T-helper 2 cell treated with Interferon-gamma antibody and Interleukin-4, amounts not matched to agents 100 ng/mL and 5 ng/mL, for 36 hours (primary cell): ENCODE data around the gene PON3. TPM values are rescaled to one million over a fixed set of nuclear protein-coding genes. Genes with fewer than 3 reads are reported as not detected.

ENCODE experiments used
- intact Hi-C: fragments of 100-400 bp; cut with micrococcal nuclease; formaldehyde crosslinking; loops from one replicate; pipeline ENCODE4 v1.15.1; 2023
- total RNA-seq: library from RNA; stranded (reverse); gene quantifications from 2 replicates; pipeline ENCODE4 v1.2.3, GENCODE V29; 2022

PON3 gene
- total RNA-seq, 1 donor from 2014 or later, result 0.25 TPM

DNA sequence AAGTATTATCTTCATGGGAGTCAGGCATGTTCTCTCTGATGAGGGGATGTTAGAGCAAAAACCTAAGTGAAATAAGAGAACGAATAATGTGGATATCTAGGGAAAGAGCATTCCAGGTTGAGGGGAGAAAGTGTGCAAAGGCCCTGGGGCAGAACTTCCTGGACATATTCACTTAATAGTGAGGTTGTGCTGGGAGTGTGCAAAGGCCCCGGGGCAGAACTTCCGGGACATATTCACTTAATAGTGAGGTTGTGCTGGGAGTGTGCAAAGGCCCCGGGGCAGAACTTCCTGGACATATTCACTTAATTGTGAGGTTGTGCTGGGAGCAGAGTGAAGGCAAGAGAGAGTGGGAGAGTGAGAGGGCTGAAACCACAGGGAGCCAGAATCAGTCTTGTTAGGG is 83.6 kb downstream of the PON3 start:
- intact Hi-C loops, result no loop called here

DNA sequence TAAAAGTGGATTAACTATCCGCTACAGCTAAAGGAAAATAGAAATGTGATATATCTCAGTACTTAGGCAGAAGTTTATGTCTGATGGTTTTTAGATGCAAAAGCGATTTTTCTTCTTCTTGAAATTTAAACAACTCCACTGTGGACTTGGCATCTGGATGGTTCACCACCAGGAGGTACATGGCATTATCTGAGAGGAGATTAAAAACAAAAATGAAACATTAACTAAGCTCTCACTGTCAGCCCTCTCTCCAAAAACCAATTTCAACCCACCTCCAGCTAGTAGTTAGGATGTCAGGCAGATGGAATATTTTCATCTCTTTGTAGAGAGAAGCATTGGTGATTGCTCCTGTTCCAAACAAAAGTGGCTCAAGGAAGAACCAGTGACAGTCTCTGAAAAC is 84.8 kb downstream of the PON3 start:
- intact Hi-C loops, result no loop called here

DNA sequence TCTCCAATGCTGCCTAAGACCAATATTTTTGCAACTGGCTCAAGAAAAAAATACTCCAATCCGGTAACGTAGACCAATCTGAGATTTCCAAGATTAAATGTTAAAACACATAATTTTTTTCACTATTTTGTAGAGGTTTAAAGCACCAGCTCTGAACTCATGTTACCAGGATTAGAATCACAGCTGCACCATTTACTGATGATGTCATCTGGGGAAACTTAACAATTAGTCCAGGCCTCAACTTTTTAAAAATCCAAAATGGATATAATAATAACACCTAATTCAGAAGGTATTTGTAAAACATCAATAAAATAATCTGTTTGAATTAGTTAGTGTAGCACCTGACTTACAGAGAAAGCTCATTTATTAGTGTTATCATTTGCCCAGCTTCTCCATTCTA is 86.2 kb downstream of the PON3 start:
- intact Hi-C loops, result no loop called here

Other genes starting within 250 kb of the PON3 start
- not detected in 2 replicates for gene PON1, start 71.8 kb downstream of the PON3 start, total RNA-seq
- gene PON2, start 38.7 kb upstream of the PON3 start, total RNA-seq, result 12.3 and 13.8 TPM in 2 replicates
- not detected in 2 replicates for gene ASB4, start 89.6 kb upstream of the PON3 start, total RNA-seq
- gene PDK4, start 200.1 kb upstream of the PON3 start, total RNA-seq, result not detected in 2 replicates